GM18951 (cell line): ENCODE measurements around the gene BZW1.

ENCODE experiments used
- POLR2A ChIP-seq: IDR thresholded peaks from 4 replicates; pipeline ENCODE4 v1.6.1; 2011; ENCODE audit warnings: mild to moderate bottlenecking; ENCODE audit not compliant: insufficient read length, insufficient read depth; ENCODE audit errors: extremely low read depth
- in situ Hi-C: fragments of 300-500 bp; cut with MboI; formaldehyde crosslinking; loops from one replicate; pipeline ENCODE4 v1.12.0; 2022; ENCODE audit warnings: low sequenced_read_pairs, mixed read lengths, inconsistent platforms; ENCODE audit not compliant: unreplicated experiment

The BZW1 gene

DNA sequence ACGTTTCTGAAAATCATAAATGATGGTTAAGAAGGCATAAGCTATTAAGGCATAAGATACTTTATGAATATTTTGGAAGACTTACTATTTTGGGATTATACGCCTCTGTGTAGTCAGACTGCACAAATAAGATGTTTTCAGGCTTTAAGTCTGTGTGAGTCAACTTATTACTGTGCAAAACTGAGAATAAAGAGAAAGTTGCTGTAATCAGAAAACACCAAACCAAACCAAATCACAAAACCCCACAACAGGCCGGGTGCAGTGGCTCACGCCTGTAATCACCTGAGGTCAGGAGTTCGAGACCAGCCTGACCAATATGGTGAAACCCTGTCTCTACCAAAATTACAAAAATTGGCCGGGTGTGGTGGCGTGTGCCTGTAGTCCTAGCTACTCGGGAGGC is 45.1 kb downstream of the BZW1 start:
- TF ChIP-seq POLR2A, result no peak
- in situ Hi-C loops, result no loop called here

DNA sequence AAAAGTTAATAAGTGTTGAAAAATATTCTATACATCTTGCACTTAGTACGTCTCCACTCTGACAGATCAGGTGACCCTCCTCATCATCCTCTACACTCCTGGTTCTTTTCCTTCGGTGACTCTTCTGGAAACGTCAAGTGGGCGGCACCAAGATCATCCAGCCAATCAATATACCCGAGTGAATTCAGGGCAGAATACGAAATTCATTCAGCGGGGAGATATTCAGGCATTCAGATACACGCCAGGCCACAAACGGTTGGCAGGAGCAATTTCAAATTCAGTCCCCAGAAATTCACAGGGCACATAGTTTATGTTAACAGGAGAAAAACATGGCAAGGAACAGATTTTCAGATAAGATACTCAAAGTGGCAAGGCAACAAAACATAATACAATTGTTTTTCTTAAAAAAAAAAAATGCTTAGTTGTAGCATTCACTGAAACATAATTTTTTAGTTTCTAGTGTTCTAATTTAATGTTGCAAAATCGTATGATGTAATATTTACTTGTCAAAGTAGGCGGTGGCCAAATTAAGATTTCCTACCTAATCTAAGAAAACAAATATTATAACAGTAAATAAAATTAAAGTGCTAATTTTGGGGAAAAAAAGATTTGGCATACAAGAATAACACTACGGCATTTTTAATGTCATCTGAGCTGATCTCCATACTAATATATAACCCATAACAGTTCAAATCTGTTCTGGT is 48.5 kb downstream of the BZW1 start:
- TF ChIP-seq POLR2A, result no peak
- in situ Hi-C loops, result no loop called here

DNA sequence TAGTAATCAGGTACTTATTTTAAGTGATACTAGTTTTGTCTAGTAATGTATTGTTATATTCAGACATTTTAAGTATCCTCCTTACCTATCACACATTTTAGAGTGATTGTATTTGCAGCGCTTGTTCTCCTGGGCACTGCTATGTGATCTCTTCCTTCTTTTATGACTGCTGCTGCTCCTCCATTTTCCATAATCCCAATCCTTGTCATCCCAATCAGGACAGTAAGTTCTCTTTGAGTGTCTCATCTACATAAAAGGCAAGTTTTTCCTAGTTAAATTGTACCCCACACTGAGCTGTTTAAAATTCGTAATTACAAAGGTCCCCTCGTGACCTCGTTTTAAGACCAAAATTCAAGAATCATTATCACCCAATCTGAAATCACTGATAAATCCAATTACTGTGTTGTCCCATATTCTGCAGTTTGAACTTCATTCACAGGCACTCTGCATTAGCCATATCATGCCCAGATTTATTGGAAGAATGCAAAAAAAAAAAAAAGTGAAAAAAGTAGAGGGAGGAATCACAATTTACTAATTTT is 50.0 kb downstream of the BZW1 start:
- TF ChIP-seq POLR2A, result no peak
- in situ Hi-C loops, result no loop called here

DNA sequence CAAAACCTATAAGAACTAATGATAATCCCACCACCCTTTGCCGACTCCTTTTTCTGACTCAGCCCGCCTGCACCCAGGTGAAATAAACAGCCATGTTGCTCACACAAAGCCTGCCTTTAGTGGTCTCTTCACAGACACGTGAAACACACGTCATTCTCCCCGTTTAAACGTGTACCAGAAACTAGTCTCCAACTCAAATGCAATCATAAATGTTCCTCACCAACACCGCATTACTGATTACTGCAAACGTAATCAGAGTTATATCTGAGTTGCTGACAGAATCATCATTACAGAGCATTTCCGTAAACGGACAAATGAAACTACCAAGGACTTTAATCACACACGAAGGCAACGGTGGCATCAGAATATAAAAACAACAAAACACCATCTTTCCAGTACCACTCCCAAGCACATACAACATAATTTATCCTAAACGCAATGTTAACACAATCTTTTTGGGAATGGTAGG is 50.9 kb downstream of the BZW1 start:
- in situ Hi-C loops, result no loop called here
- no peak for TF ChIP-seq POLR2A

DNA sequence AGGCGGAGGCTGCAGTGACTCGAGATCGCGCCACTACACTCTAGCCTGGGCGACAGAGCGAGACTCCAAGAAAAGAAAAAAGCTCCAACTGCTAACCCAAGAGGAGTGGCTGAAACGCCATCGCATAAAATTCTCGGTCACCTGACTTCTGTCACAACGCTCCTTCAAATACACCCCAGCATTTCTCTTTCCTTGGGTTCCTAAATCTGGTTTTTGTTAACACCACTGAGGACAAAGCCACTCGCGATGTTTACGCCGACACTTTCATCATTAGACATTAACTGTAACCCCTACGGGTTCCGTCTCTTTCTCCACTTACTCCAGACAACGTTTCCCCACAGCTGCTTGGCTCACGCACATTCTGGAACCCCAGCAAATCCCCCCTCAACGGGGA is 52.1 kb downstream of the BZW1 start:
- in situ Hi-C loops, result no loop called here
- TF ChIP-seq POLR2A, result no peak

DNA sequence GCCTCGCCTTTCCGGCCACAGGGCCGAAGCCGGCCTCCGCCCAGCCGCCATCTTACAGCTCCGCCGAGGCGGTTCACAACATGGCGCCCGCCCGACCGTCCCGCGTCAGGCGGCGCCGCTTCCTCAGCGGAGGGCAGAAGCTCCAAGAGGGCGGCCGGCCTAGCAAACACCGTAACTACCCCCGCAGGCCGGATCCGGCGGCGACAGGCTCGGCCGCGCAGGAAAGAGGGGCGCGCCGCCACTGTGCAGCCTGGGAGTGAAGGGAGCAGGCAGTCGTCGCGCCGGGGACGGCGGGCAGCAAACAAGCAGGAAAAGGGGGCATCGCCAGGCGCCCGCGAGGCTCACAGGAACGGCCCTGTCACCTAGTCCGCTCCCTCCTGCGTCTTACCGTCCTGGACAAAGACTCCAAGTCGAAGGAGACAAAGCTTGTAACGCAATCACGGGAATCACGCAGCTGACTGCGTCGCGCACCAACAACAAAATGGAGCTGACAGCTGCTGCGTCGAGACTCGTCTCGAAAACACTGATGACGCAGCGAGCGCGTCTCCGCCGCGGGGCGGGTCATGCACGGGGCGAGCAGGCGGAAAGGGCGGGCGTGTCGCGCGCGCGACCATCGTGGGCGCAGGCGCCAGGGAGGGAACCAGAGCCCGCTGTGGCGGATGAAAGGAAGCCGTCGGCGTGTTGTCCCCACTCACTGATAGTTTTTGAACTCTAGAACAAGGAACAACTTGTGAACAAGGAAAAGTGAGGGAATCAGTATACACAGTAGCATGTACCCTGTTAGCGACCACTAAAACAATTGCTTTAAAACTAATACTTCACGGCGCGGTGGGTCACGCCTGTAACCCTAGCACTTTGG is 52.7 kb downstream of the BZW1 start, which contains the start of gene CLK1:
Gene CLK1 (minus strand): TSS at position 483 of the 859 bp plus-strand sequence. CDS start 2,796 bp downstream, outside the sequence.
- in situ Hi-C loops, result no loop called here
- peak; percentile 98 for TF ChIP-seq POLR2A

DNA sequence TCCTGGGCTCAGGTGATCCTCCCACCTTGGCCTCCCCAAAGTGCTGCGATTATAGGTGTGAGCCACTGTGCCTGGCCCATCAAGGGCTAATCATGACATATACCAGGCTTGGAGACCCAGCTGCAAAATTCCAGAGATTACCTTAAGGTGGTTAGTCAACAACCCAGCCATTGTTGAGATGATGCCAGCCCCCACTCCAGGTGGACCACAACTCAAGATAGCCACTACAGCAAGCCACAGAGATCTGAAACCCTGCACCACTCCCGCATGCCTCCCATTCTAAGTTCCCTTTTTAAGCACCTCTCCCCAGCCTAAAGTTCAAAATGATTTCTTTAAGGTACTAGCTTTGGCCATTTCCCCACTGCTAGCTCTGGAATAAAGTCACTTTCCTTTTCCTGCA is 57.3 kb downstream of the BZW1 start:
- no peak for TF ChIP-seq POLR2A
- in situ Hi-C loops, result no loop called here

DNA sequence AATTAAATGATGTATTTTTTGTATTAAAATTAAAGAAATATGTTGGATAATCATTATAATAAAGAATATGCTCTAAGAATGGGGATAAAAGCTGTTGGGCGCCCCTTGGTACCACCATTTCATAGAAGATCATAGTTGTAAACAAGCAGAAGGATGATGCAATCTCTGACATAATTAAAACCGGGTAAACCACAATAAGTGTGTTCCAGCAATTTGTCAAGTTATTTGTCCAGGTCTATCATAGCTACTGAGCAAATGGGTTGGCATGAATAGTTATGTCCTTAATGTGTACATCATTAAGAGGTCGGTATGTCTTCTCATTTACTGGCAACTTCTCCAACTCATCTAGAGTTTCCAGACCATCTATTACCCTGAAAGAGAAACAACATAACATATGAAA is 59.4 kb downstream of the BZW1 start:
- no peak for TF ChIP-seq POLR2A

DNA sequence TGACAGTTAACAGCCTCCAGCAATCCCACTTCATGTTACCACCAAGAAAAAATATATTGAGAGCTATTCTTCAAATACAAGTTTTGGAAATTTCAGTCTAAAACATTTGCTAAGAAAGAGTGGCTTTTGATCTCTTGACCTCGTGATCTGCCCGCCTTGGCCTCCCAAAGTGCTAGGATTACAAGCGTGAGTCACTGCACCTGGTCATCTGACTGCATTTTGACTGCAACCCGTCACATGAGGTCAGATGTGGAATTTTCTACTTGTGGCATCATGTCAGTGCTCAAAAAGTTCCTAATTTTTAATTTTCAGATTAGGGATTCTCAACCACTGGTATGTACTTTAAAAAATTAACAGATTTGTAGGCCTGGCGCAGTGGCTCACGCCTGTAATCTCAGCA is 61.9 kb downstream of the BZW1 start:
- in situ Hi-C loops, result no loop called here
- TF ChIP-seq POLR2A, result no peak

More for the DNA sequence above, 59.4 kb downstream of the BZW1 start:
- in situ Hi-C loops, result no loop called here
